GM19193 (cell line): Measurements from ENCODE around the gene NFIA.

Experiments
- POLR2A ChIP-seq: IDR thresholded peaks from 4 replicates; pipeline ENCODE4 v1.6.1; 2011; ENCODE audit not compliant: insufficient read depth, insufficient read length; ENCODE audit errors: extremely low read depth

The NFIA gene

GRCh38 chr1:61141288-61142042 is 59.1 kb downstream of the NFIA start:
- no peak for TF ChIP-seq POLR2A

- no peak for TF ChIP-seq POLR2A
Observed at GRCh38 chr1:61142043-61142440, 59.7 kb downstream of the NFIA start.

- TF ChIP-seq POLR2A = no peak
Observed at GRCh38 chr1:61142726-61143500, 60.6 kb downstream of the NFIA start.

- TF ChIP-seq POLR2A = no peak
Observed at GRCh38 chr1:61143821-61144424, 61.6 kb downstream of the NFIA start.

- TF ChIP-seq POLR2A = no peak
Observed at GRCh38 chr1:61149010-61149860, 66.9 kb downstream of the NFIA start.

- TF ChIP-seq POLR2A = no peak
Observed at GRCh38 chr1:61151565-61151964, 69.2 kb downstream of the NFIA start.

- no peak for TF ChIP-seq POLR2A
Observed at GRCh38 chr1:61152066-61152465, 69.7 kb downstream of the NFIA start.

- no peak for TF ChIP-seq POLR2A
Observed at GRCh38 chr1:61152469-61153105, 70.2 kb downstream of the NFIA start.

GRCh38 chr1:61156576-61157467 is 74.5 kb downstream of the NFIA start:
- TF ChIP-seq POLR2A = no peak

GRCh38 chr1:61157468-61157987 is 75.2 kb downstream of the NFIA start:
- no peak for TF ChIP-seq POLR2A

GRCh38 chr1:61158591-61158990 is 76.2 kb downstream of the NFIA start:
- no peak for TF ChIP-seq POLR2A

GRCh38 chr1:61160526-61160925 is 78.2 kb downstream of the NFIA start:
- no peak for TF ChIP-seq POLR2A
